Keratinocyte (primary cell): ENCODE data around the gene HPS1. TPM values are rescaled to one million over a fixed set of nuclear protein-coding genes. Genes with fewer than 3 reads are reported as not detected.

ENCODE experiments used
- DNase-seq: peaks from one replicate; pipeline ENCODE4 v3.0.0-alpha.2; 2011; ENCODE audit warnings: low read depth, missing footprints, low spot score
- FAIRE-seq: peaks from 2 replicates; lab custom pipeline; 2011; peaks lifted over from hg19 to GRCh38; lab: Jason Lieb, UNC
- H2AFZ ChIP-seq: 2 replicates; pipeline ENCODE4 v1.6.0; 2012; ENCODE audit warnings: low read length, control low read depth, inconsistent platforms; ENCODE audit not compliant: control insufficient read depth
- H3K27ac ChIP-seq: 2 replicates; pipeline ENCODE4 v1.5.1; 2011; ENCODE audit warnings: low read length; ENCODE audit not compliant: control insufficient read depth, insufficient read depth
- H3K27me3 ChIP-seq: 3 replicates; pipeline ENCODE4 v1.6.0; 2011; ENCODE audit warnings: low read length; ENCODE audit not compliant: control insufficient read depth, insufficient read depth; ENCODE audit errors: extremely low read depth
- H3K36me3 ChIP-seq, 2 experiments: 2 replicates in 1 of 2; 3 replicates in 1 of 2; pipeline ENCODE4 v1.5.1; 2011; ENCODE audit warnings: low read length in 2 of 2, mild to moderate bottlenecking in 1 of 2; ENCODE audit not compliant: control insufficient read depth in 2 of 2, insufficient read depth in 2 of 2; ENCODE audit errors: extremely low read depth in 1 of 2
- H3K4me1 ChIP-seq: 3 replicates; pipeline ENCODE4 v1.5.1; 2011; ENCODE audit warnings: low read length; ENCODE audit not compliant: control insufficient read depth, insufficient read depth; ENCODE audit errors: extremely low read depth
- H3K4me2 ChIP-seq: 3 replicates; pipeline ENCODE4 v1.6.0; 2011; ENCODE audit warnings: low read depth, low read length; ENCODE audit not compliant: control insufficient read depth, insufficient read depth; ENCODE audit errors: extremely low read depth
- H3K4me3 ChIP-seq, 3 experiments: fragments of 200-600 bp in 1 of 3; sonication (generic) in 1 of 3; 2 replicates in 2 of 3; 3 replicates in 1 of 3; pipeline ENCODE4 v1.5.1; 2011 to 2016; ENCODE audit warnings: low read length in 3 of 3, mild to moderate bottlenecking in 3 of 3, control low read depth in 2 of 3, inconsistent platforms in 1 of 3, low read depth in 1 of 3, mixed read lengths in 1 of 3, mixed run types in 1 of 3, moderate library complexity in 1 of 3; ENCODE audit not compliant: control insufficient read depth in 2 of 3, insufficient read depth in 2 of 3; ENCODE audit errors: extremely low read depth in 1 of 3
- H3K79me2 ChIP-seq: 2 replicates; pipeline ENCODE4 v1.6.0; 2012; ENCODE audit warnings: low read length; ENCODE audit not compliant: control insufficient read depth, insufficient read depth
- H3K9ac ChIP-seq: 3 replicates; pipeline ENCODE4 v1.6.0; 2011; ENCODE audit warnings: low read length; ENCODE audit not compliant: control insufficient read depth, insufficient read depth; ENCODE audit errors: extremely low read depth
- H3K9me1 ChIP-seq: 3 replicates; pipeline ENCODE4 v1.6.0; 2011; ENCODE audit warnings: low read length; ENCODE audit not compliant: control insufficient read depth, insufficient read depth; ENCODE audit errors: extremely low read depth
- H3K9me3 ChIP-seq: 2 replicates; pipeline ENCODE4 v1.5.1; 2012; ENCODE audit warnings: low read depth, low read length; ENCODE audit not compliant: control insufficient read depth
- H4K20me1 ChIP-seq: 3 replicates; pipeline ENCODE4 v1.6.0; 2011; ENCODE audit warnings: low read length; ENCODE audit not compliant: control insufficient read depth, insufficient read depth; ENCODE audit errors: extremely low read depth
- EZH2 ChIP-seq: IDR thresholded peaks from one replicate; pipeline ENCODE4 v1.6.1; 2012; ENCODE audit warnings: inconsistent platforms, mild to moderate bottlenecking, low read length, moderate library complexity
- dilution Hi-C: fragments of 300-500 bp; cut with MboI; formaldehyde crosslinking; loops from one replicate; pipeline ENCODE4 v1.7.0; 2020; ENCODE audit warnings: low sequenced_read_pairs; ENCODE audit not compliant: extremely low pct_ligation_motif_present
- polyA plus RNA-seq, 5 experiments: library from polyadenylated mRNA; depleted of rRNA in 3 of 5; stranded (reverse) in 3 of 5; stranded (forward) in 1 of 5; unstranded in 1 of 5; fragments of >200 nt; gene quantifications; 1 replicate in 1 of 5; 2 replicates in 3 of 5; 3 replicates in 1 of 5; pipeline versions ENCODE4 v1.2.1 to v1.2.3, GENCODE V29; 2011 to 2012; ENCODE audit warnings: missing spikeins in 2 of 5, low read depth in 1 of 5, low replicate concordance in 1 of 5
- TF ChIP-seq, protein P1 (sequence below), 3 experiments: IDR thresholded peaks in 1 of 3; conservative IDR thresholded peaks in 1 of 3; optimal IDR thresholded peaks in 1 of 3; 2 replicates in 2 of 3; 3 replicates in 1 of 3; pipeline versions ENCODE3 to v1.5.1; 2011; ENCODE audit warnings: low read length in 3 of 3, mild to moderate bottlenecking in 3 of 3, moderate library complexity in 2 of 3, control low read depth in 1 of 3, inconsistent platforms in 1 of 3; ENCODE audit not compliant: insufficient read depth in 2 of 3; ENCODE audit errors: extremely low read depth in 1 of 3

Gene HPS1
- polyA plus RNA-seq, 1 donor (not counting 4 experiments of a cell fraction or from before 2014, with no cell fraction given), result 39.4 TPM

DNA sequence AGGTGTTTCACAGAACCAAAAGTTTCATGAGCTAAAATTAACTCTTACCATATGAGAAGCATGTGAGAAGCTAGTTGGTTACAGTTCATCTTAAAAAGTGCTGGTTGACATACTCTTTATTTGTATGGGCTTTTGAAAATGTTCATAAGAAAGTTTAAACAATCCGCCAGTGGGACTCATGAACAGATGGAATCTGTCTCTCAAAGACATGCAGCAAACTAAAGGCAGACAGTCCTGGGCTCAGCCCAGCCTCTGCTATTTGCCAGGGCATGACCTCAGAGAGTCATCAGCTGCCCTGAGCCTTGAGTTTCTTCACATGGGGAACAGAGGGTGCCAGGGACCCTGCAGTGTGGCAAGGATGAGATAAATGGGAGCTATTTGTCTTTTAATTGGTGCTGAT lies 35.0 kb downstream of the HPS1 start:
- H3K4me2 ChIP-seq, result no peak overlapping the region
- no peaks in the 10 kb centered on the region for H3K36me3 ChIP-seq
- no peaks in the 10 kb centered on the region for H3K9me3 ChIP-seq
- no peak overlapping the region for H2AFZ ChIP-seq
- peaks cover 15% of the 10 kb centered on the region for H3K4me1 ChIP-seq
- no peak overlapping the region for H3K27ac ChIP-seq
- DNase-seq (no peak), FAIRE-seq (no peak)
- no peak overlapping the region for H3K4me3 ChIP-seq
- no peak overlapping the region for H3K9ac ChIP-seq
- H3K27me3 ChIP-seq, result no peaks in the 10 kb centered on the region
- no peaks in the 10 kb centered on the region for H3K79me2 ChIP-seq
- no peaks in the 10 kb centered on the region for H3K9me1 ChIP-seq
- dilution Hi-C loops, result no loop called here
- TF ChIP-seq, protein P1, sequence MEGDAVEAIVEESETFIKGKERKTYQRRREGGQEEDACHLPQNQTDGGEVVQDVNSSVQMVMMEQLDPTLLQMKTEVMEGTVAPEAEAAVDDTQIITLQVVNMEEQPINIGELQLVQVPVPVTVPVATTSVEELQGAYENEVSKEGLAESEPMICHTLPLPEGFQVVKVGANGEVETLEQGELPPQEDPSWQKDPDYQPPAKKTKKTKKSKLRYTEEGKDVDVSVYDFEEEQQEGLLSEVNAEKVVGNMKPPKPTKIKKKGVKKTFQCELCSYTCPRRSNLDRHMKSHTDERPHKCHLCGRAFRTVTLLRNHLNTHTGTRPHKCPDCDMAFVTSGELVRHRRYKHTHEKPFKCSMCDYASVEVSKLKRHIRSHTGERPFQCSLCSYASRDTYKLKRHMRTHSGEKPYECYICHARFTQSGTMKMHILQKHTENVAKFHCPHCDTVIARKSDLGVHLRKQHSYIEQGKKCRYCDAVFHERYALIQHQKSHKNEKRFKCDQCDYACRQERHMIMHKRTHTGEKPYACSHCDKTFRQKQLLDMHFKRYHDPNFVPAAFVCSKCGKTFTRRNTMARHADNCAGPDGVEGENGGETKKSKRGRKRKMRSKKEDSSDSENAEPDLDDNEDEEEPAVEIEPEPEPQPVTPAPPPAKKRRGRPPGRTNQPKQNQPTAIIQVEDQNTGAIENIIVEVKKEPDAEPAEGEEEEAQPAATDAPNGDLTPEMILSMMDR (optimal IDR thresholded peaks at IDR 0.05 in 1 of 3, IDR thresholded peaks at IDR 0.05 in 1 of 3, conservative IDR thresholded peaks at IDR 0.05 in 1 of 3; ENCODE audit: extremely low read depth in 1 of 3, insufficient read depth in 2 of 3, low read length in 3 of 3), result no peak
- no peak for TF ChIP-seq EZH2
- H4K20me1 ChIP-seq, result no peaks in the 10 kb centered on the region

DNA sequence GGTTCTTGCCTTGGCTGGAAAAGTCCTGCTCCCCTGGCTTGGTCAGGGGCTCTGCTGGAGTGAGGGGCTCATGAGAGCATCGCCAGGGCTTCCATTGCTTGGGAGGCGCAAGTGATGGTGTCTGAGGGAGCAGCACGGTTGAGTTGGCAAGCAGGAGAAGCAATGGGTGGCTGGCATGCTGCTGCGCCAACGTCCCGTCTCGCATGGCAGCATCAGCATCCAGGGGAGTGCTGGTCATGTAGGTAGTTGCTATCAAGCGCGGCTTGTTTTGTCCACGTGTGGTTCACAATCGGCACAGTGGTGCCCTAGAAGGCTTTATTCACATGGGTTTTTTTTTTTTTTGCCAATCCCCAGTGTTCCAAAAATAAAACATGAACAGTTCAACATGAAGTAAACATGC lies 35.6 kb downstream of the HPS1 start:
- TF ChIP-seq EZH2, result no peak
- TF ChIP-seq, protein P1 (optimal IDR thresholded peaks at IDR 0.05 in 1 of 3, IDR thresholded peaks at IDR 0.05 in 1 of 3, conservative IDR thresholded peaks at IDR 0.05 in 1 of 3; ENCODE audit: extremely low read depth in 1 of 3, insufficient read depth in 2 of 3, low read length in 3 of 3), result no peak
- H2AFZ ChIP-seq, result no peak overlapping the region
- H3K4me2 ChIP-seq, result no peak overlapping the region
- no peaks in the 10 kb centered on the region for H4K20me1 ChIP-seq
- H3K36me3 ChIP-seq, result no peaks in the 10 kb centered on the region
- H3K9me1 ChIP-seq, result no peaks in the 10 kb centered on the region
- H3K9ac ChIP-seq, result no peak overlapping the region
- no peak for FAIRE-seq
- H3K4me1 ChIP-seq, result peaks cover 15% of the 10 kb centered on the region
- H3K79me2 ChIP-seq, result no peaks in the 10 kb centered on the region
- H3K4me3 ChIP-seq, result no peak overlapping the region
- no peaks in the 10 kb centered on the region for H3K9me3 ChIP-seq
- dilution Hi-C loops, result no loop called here
- H3K27me3 ChIP-seq, result no peaks in the 10 kb centered on the region
- H3K27ac ChIP-seq, result no peak overlapping the region
- no peak for DNase-seq
